Activated gamma-delta T cell treated with Interleukin-2 at 50 U/mL for 16 hours (primary cell): ENCODE data around the gene PTPRN2.
"Not testable (repeated sequence)": the region's sequence is repeated elsewhere in the genome, so short reads cannot be mapped to it uniquely, and the experiment has no call there.

Experiments used
- DNase-seq: peaks from one replicate; pipeline ENCODE4 v3.0.0-alpha.2; 2020

The PTPRN2 gene

GRCh38 chr7:158358926-158359645 is 228.5 kb downstream of the PTPRN2 start:
- no peak for DNase-seq

GRCh38 chr7:158357898-158358821 is 229.5 kb downstream of the PTPRN2 start:
- no peak for DNase-seq

- DNase-seq: no peak
These were observed 230.3 kb downstream of the PTPRN2 start for GRCh38 chr7:158357106-158357897.

GRCh38 chr7:158356454-158356853 is 231.2 kb downstream of the PTPRN2 start:
- DNase-seq: no peak

GRCh38 chr7:158355456-158356065 is 232.1 kb downstream of the PTPRN2 start:
- DNase-seq: no peak

GRCh38 chr7:158354861-158355260 is 232.8 kb downstream of the PTPRN2 start:
- DNase-seq: no peak

GRCh38 chr7:158353606-158354570 is 233.7 kb downstream of the PTPRN2 start:
- DNase-seq: no peak

GRCh38 chr7:158351899-158352729 is 235.5 kb downstream of the PTPRN2 start:
- not testable (repeated sequence) for DNase-seq

- DNase-seq: no peak
These were observed 236.1 kb downstream of the PTPRN2 start for GRCh38 chr7:158351481-158351880.

- no peak for DNase-seq
These were observed 236.6 kb downstream of the PTPRN2 start for GRCh38 chr7:158351051-158351450.

- DNase-seq: no peak
These were observed 237.3 kb downstream of the PTPRN2 start for GRCh38 chr7:158350166-158350900.

GRCh38 chr7:158348446-158348845 is 239.2 kb downstream of the PTPRN2 start:
- DNase-seq: no peak

- not testable (repeated sequence) for DNase-seq
These were observed 239.6 kb downstream of the PTPRN2 start for GRCh38 chr7:158348039-158348438.

GRCh38 chr7:158345731-158346130 is 241.9 kb downstream of the PTPRN2 start:
- no peak for DNase-seq

GRCh38 chr7:158344706-158345300 is 242.8 kb downstream of the PTPRN2 start:
- DNase-seq: no peak

- DNase-seq: no peak
These were observed 243.6 kb downstream of the PTPRN2 start for GRCh38 chr7:158343936-158344455.

- DNase-seq: no peak
These were observed 244.1 kb downstream of the PTPRN2 start for GRCh38 chr7:158343526-158343925.

- DNase-seq: not testable (repeated sequence)
These were observed 246.5 kb downstream of the PTPRN2 start for GRCh38 chr7:158341097-158341496.

- DNase-seq: not testable (repeated sequence)
These were observed 250.7 kb downstream of the PTPRN2 start for GRCh38 chr7:158336952-158337351.
